K562 (cell line): ENCODE data around the gene ARHGAP22.

Experiments used
- PRPF4 ChIP-seq: fragments of 200-400 bp; formaldehyde crosslinking; IDR thresholded peaks from one replicate; pipeline ENCODE4 v1.6.1; 2017; ENCODE audit warnings: low read length, low read depth, mild to moderate bottlenecking; ENCODE audit not compliant: insufficient read depth, poor library complexity, severe bottlenecking
- RFX5 ChIP-seq: IDR thresholded peaks from 2 replicates; pipeline ENCODE4 v1.6.1; 2011; ENCODE audit warnings: low read depth, mild to moderate bottlenecking, improper control_type of control experiment, low read length

DNA sequence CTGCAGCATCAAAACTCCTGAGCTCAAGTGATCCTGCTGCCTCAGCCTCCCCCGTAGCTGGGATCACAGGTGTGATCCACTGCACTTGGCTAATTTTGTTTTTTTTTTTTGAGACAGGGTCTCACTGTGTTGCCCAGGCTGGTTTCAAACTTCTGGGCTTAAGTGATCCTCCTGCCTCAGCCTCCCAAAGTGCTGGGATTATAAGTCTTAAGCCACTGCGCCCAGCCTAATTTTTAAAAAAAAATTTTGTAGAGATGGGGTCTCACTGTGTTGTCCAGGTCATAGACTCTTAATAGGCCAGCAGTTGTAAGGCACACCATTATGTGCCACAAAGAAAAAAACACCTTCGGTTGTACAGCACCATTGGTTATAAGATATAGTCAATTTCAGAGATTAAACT lies 176.0 kb downstream of the ARHGAP22 start:
- no peak for TF ChIP-seq PRPF4
- no peak for TF ChIP-seq RFX5
